ENCODE measurements around the gene NCAPH2.

- TF ChIP-seq CTCF (IDR thresholded peaks at IDR 0.05): no peak
- TF ChIP-seq POLR2A (IDR thresholded peaks at IDR 0.05): no peak
Observed at GRCh38 chr22:50550395-50550794, 42.4 kb downstream of the NCAPH2 start.
